ENCODE measurements around the gene MROH2B. TPM values are rescaled to one million over a fixed set of nuclear protein-coding genes. Genes with fewer than 3 reads are reported as not detected.

The MROH2B gene
- total and polyA plus RNA-seq, 2 of the 13 experiments (the other 11 are each of a cell fraction or from before 2014, with no cell fraction given), result not detected

- TF ChIP-seq TFAP4 (IDR thresholded peaks at IDR 0.05; ENCODE audit: borderline replicate concordance, low read depth), result peak; percentile 18; the same call in 1 of the 2 replicates
- TF ChIP-seq DRAP1 (CRISPR knock-in tag; IDR thresholded peaks at IDR 0.05), result peak; percentile 40; the same call in 1 of the 2 replicates
- 0 out of 2 replicates have a peak, but pooled peaks have one; percentile 34 for TF ChIP-seq ZNF136 (CRISPR knock-in tag; IDR thresholded peaks at IDR 0.05; ENCODE audit: low read depth)
- TF ChIP-seq ZNF354B (CRISPR knock-in tag; IDR thresholded peaks at IDR 0.05), result no peak
- TF ChIP-seq PCBP1 (IDR thresholded peaks at IDR 0.05; ENCODE audit: borderline replicate concordance, low read depth, low read length), result no peak
- peak; percentile 20; the same call in 1 of the 2 replicates for TF ChIP-seq GMEB1 (CRISPR knock-in tag; IDR thresholded peaks at IDR 0.05; ENCODE audit: borderline replicate concordance)
- no peak for TF ChIP-seq RFX5 (IDR thresholded peaks at IDR 0.05; ENCODE audit: low read depth, low read length)
- peak; percentile 92 for TF ChIP-seq ISL2 (CRISPR knock-in tag; IDR thresholded peaks at IDR 0.05)
- no peak for TF ChIP-seq PAF1 (CRISPR knock-in tag; IDR thresholded peaks at IDR 0.05)
- TF ChIP-seq DDIT3 (CRISPR knock-in tag; IDR thresholded peaks at IDR 0.05), result no peak
- TF ChIP-seq ELF1 (CRISPR knock-in tag; IDR thresholded peaks at IDR 0.05), result peak; percentile 66
- 0 out of 2 replicates have a peak, but pooled peaks have one; percentile 22 for TF ChIP-seq SMC3 (IDR thresholded peaks at IDR 0.05; ENCODE audit: low read length)
- TF ChIP-seq HOXA3 (CRISPR knock-in tag; IDR thresholded peaks at IDR 0.05), result peak; percentile 45; the same call in 1 of the 2 replicates
- TF ChIP-seq CHD2 (IDR thresholded peaks at IDR 0.05; ENCODE audit: low read depth, low read length), result no peak
- no peak for TF ChIP-seq HOXA9 (CRISPR knock-in tag; IDR thresholded peaks at IDR 0.05; ENCODE audit: borderline replicate concordance)
- TF ChIP-seq XRCC5 (optimal IDR thresholded peaks at IDR 0.05; ENCODE audit: low read length), result peak; percentile 38
- peak; percentile 51; the same call in 1 of the 2 replicates for TF ChIP-seq FOXK1 (CRISPR knock-in tag; IDR thresholded peaks at IDR 0.05; ENCODE audit: borderline replicate concordance, low read depth)
- TF ChIP-seq CCAR2 (optimal IDR thresholded peaks at IDR 0.05; ENCODE audit: low read depth, low read length), result no peak
- no peak for TF ChIP-seq ZNF670 (CRISPR knock-in tag; IDR thresholded peaks at IDR 0.05; ENCODE audit: borderline replicate concordance)
- TF ChIP-seq ZNF362 (CRISPR knock-in tag; IDR thresholded peaks at IDR 0.05; ENCODE audit: borderline replicate concordance), result peak; percentile 97
- no peak for TF ChIP-seq ZXDC (CRISPR knock-in tag; IDR thresholded peaks at IDR 0.05)
- TF ChIP-seq MTA1 (CRISPR knock-in tag; IDR thresholded peaks at IDR 0.05; ENCODE audit: borderline replicate concordance), result no peak
Observed at GRCh38 chr5:40991168-40991980, 79.8 kb downstream of the MROH2B start (continued).

All from HepG2 (cell line).